Stimulated activated CD4-positive, alpha-beta T cell treated with anti-CD3 and anti-CD28 coated beads, Interleukin-4, amount 100 ng/mL, for 24 hours (primary cell): ENCODE data around the gene NUP210L.

Source experiments
- DNase-seq: peaks from one replicate; pipeline ENCODE4 v3.0.0-alpha.2; 2020

The NUP210L gene

DNA sequence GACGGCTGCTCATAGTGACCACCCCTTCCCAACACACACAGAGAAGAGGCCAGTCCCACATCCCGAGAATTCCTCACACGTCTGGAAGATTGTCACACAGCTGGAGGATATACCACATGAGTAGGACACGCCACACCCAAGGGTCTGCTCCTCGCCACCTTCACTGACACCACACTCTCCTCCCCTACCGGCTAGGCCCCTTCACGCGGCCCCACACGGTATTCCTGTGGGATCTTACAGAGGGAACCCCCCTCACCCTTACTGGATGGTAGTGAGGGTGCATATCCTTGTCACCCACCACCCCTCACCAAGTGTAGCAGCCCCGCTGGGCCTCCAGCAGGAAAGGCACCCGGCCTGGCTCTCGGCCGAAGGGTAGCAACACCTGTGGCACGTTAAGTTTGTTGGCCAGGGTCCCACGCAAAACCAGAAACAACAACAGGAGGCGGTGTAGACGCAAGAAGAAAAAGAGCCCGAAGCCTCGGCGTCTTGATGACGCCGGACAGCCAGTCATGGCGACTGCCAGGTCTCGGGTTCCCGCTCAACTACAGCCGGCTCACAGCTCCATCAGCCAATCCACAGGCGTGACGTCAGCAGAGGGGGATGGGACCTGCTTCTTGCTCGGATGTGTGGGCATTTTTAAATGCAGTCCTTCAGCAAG lies at the start of gene NUP210L:
TSS of gene NUP210L (minus strand) at position 540 of the 658 bp plus-strand sequence.
- DNase-seq, result no peak

DNA sequence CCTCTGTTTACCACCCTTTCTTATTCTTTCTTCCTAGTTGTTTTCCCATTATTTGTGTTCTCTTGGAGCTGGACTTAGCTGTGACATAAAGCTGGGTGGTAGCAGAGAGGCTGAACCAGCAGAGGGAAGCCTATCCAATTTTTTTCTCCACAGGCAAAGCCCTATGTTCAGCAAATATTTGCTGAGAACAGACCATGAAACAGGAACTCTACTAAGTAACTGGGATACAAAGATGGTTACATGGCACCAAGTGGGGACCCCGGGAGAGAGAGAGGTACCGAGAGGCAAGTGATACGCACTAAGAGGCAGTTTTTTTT lies 44.6 kb upstream of the NUP210L start:
- DNase-seq, result no peak

DNA sequence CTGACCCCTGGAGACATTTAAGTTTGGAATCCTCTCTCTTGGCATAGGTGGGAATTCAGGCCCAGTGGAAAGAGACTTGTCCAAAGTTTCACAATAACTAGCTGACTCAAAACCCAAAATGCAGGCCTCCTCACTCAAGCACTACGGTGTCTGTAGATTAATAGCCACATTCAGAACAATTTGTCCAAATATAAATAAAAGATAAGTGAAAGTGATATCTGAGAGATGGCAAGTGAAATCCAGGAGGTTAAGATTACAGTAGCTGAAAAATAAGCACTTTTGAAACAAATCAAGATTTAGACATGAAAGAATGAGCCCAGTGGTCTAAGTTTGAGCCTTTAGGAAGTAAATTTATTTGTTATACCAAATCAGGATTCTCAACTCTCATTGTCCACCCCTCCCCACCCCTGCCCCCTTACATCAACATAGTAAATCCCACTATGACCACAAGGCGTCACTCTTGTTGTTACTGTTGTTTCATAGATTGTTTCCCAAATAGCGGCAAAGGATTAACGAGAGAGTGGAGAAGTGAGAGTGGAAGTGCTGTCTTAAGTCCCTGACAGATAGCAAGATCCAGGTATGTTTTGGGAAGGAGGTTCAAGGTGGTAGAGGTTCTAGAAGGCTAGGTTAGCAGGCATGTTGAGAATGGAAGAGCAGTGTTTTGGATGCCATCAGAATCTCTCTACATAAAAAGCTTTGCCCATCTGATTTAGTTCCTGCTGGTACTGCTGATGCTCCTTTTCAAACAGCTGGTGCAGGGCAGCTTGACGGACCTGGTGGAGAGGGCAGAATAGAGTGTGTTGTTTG lies 44.1 kb upstream of the NUP210L start:
- DNase-seq, result peak; percentile 52

DNA sequence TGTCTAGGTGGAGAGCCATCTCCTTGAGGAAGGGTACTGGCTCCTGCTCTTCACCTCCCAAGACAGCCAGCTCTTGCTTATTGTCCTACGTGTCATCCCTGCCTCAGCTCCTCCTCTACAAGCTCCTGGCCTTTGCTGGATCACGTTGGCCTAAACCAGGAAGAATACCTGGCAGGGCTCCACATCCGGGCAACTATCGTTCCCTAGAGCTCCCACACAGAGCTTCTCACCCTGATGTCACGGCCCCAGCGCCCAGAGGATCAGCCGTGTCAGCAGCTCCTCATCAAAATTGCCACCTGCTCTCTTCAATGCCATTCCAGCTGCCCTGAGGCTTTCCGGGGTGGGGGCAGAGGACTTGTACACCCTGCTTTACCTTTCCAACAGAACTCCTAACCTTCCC lies 38.9 kb upstream of the NUP210L start:
- no peak for DNase-seq

DNA sequence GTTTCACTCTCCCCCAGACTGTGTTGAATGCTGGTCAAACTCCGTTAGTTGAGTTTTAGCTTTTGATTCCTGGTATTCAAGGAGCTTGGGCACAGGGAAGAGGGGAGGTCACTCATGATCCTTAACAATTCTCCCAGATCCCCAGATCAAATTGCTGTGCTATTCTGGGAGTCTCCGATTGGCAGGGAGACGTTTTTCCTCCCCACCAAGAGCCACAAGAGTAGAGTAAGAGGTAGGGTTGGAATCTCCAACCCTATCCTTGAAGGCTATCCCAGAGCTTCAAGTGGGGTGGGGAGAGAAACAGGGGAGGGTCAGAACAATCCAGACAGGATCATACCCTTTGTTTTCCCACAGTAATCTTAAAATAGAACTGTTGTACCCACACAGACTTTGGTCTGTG lies 37.6 kb upstream of the NUP210L start:
- no peak for DNase-seq

DNA sequence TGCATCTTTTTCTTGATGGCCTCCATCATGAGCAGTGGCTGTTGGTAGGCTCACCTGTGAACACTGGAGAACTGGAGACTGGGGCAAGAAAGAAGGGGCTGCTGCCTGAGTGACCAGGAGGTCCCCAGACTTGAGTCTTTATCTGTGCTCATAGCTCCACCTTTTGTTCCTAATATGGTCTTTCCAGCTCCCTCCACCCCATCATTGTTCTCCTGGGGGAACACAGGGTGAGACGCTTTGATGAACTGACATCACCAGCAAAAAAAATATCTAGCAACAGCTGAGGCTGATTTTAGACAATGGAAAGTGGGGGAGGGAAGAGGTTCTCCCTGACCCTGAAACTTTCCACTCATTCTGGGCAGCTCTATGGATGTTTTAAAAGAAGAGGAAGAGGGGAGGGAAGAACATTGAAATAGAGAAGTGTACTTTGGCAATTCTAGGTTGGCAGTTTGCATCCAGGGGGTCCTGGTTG lies 37.2 kb upstream of the NUP210L start, which contains the start of gene TPM3:
TSS of gene TPM3 (minus strand) at position 111 of the 472 bp plus-strand sequence. CDS start at position 29, 82 bp downstream.
- DNase-seq, result no peak

DNA sequence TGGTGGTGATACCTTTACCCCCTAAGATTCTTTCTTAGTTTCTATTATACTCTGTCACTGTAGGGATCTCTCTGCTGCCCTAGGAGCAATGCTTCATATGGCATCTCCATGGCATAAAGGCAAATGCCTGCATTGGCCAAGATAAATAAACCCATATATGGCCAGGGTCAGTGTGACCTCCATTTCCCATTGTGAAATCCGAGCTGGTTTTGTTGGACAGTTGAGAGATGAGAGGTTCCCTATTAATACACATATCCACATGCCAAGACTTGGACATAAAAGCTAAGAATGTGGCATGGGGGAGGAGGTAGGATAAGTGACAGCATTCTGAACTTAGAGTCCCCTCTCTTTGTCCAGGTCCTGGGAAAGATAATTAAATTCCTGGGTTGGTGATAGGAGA lies 35.7 kb upstream of the NUP210L start:
- no peak for DNase-seq

DNA sequence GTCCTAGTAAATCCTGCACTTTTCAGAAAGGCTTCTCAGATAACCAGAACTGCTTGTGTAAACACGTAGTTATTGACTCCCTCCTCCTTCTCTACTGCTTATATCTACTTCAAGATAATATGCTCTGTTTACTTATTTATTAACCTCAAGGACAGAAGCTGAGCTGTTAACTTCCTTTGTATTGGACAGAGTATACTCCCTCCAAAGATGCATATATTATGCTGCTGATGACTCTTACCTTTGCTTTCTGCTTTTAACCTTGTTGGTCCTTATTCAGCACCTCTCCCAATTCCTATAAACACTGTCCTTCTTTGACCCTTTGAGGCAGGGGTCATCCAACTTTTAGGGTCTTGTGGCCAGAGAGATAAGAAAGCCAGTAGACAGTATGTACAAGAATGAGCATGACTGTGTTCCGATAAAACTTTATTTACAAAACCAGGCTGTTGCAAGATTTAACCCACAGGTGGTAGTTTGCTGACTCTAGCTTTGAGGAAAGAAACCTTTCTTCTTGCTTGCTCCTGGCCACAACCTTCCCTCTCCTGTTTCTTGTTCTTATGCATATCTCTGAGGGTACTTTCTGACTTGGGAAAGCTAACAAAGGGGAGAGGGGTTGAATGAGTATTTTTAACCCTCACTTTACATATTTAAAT lies 32.1 kb upstream of the NUP210L start:
- no peak for DNase-seq

DNA sequence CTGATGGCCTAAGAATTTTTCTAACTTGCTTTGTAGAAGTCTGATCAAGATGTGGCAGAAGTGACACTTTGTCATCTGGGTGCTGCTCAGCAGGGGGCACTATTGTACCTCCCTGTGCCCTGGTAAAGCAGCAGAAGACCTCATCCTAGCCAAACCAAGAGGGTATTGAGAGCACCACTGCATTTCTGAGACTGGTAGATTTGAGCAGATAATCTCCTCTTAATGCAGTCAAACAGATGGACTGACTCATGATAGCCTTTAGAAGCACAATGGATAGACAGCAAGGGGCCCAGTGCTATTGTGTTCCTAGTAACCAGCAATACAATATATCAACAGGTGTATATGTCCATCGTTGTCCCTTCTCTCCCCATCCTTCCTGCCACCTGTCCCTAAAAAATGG lies 31.3 kb upstream of the NUP210L start:
- peak; percentile 76 for DNase-seq

DNA sequence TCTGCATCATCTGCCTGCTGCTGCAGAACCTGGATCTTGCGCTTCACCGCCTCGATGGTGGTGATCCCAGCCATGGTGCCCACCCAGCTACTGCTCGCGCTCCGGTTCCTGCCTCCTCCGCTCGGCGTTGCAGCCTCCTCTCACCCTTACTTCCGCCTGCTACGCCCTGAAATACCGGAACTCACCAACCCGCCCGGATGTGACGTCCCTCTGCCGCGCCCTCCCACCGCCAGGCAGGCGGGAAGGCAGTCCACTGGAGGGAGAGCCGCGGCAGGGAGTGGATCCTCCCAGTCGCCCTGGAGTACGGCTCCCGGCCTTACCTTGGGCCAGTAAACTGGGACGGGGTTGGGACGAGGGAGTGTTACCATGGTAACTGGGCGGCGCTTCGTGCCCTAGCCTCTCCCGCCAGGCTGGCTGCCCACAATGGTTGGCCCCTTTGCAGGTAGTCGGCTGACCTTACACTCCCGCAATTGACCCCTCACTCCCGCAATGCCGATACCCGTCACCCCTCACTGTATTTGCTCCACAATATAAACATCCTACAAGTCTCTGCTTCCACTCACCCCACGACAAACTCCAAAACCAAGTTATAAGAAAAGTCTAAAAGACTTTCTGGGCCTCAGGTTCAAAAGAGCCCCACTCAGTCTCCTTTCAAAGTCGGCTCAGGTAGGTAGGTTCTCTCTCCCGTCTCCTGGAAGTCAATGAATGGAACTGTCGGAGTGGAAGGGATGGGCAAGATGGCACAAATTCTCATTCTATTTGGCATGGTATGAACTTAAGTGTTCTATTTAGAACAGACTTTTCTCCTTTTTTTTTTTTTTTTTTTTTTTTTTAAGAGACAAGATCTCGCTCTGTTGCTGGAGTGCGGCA lies 28.4 kb upstream of the NUP210L start:
- peak; percentile 95 for DNase-seq

DNA sequence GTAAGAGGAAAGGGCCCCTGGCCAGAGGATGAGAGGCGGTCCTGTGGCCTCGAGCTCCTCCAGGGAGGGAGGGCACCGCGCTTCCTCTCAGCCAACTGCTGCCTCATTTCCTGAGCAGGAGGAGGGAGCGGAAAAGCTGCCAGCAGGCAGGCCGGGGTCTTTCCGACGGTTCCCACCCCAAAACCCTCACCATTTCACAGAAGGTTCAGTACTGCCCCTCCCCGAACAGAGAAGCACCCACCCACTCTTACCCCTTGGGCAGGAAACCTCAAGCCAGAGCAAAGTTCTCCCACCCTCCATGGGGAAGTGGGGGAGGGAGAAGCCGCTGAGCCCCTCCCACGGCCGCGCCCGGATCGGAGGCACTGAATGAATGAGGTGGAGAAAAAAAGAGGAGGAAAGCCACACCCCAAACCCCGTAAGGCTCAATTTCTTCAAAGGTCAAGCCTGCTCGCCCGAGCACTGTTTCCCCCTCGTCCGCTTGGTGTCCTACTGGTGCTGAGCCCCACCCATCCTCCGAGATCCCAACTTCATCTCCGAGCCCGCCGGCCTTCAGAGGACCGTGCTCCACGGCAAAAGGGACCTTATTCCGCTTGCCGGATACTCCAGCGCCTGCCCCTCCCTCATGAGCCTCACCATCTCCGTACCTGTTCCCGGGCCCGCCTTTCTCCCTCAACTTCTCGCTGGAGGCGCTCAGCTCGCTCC lies 27.6 kb upstream of the NUP210L start:
- peak; percentile 81 for DNase-seq

DNA sequence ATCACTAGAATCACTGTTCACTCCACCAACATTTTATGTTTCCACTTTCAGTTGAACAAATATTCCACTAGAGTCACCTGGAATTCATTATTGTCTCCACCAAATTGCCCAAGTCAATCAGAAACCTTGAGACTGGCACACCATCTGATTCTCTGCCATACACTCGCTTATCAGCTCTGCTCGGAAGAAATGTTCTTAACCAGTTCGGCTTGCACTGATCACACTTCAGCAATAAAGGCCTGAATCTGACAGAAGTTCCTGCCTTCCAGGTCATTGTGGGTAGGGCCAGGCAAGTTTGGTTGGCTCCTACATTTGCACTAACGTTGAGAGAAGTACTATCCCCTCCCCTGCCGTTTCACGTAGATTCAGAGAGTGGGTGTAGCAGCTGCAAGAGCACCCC lies 27.1 kb upstream of the NUP210L start:
- no peak for DNase-seq

DNA sequence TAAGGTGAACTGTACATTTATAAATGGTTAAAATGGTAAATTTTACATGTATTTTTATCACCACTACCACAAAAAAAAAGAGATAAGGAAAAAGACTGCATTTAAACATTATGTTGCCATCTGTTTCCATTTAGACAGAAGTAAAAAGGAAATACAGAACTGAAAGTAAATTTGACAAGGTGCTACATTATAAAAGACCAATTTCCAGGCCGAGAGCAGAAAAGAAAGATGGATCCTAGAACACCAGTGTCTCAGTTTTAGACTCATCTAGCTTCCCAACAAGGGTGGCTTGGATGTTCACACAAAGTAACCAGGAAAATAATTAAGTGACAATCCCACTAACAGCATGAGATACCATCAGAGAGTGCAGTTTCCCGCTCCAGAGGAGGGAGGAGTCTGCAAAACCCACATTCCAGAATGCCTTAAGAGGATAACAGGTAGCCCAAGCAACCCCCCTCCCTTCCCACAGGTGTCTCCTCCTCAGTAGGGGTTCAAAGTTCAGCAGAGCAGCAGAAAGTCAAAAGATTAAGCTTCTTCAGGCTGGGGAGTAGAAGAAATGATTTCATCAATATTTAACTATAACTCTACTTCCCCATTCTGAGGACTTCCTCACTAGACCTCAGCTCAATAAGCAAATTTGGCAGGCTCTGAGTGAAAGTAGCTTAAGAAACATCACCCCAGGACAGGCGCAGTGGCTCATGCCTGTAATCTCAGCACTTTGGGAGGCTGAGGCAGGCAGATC lies 25.2 kb upstream of the NUP210L start:
- DNase-seq, result no peak

DNA sequence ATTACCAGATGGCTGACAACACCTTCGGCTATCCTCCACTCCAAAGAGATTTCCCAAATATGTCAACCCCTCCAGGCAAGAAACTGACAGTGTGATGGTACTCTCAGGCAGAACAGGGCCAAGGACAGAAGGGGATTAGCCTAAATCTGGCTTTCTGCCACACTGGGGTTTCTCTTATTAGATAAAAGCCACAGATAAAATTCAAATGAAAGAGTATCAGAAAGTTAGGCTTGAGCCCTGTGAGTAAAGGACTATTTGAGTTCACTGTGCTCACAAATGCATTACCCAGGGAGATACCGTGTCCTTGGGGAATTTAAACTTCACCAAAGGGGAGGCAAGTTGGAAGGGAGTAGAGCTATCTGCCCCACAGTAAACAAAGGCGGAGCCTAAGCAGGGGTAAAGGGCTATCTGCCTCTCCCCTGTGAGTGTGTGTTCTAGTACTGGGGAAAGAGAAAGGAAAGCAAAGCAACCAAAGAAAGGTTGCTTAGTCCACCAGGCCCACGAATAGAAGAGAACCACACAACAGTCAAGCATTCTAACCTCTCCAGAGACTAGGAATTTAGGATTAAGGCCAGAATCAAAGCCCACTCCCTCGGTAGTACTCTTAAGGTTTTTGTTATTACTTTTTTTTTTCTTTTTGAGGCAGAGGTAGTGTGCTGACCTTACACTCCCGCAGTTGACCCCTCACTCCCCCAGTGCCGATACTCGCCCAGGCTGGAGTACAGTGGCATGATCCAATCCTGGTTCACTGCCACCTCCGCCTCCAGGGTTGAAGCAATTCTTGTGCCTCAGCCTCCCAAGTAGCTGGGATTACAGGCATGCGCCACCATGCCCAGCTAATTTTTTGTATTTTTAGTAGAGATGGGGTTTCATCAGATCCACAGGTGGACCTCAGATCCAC lies 24.3 kb upstream of the NUP210L start:
- DNase-seq, result no peak

DNA sequence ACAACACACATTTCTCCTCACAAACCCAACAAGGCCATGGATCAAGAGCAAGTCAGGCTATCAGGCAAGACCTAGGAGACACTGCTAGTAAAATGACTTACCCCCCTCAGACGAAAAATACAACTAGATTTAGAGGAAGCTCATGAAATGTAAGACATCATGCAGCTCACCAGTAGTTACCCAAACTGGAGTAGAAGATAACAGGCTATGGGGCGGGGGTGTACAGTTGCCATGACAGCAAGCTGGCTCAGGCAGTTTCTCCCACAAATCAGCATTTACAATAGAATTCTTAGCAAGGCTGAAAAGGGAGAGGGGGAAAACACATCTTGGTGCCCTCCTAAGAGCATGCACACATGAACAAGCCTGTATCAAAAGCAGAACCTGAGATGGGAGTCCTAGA lies 23.1 kb upstream of the NUP210L start:
- peak; percentile 23 for DNase-seq

DNA sequence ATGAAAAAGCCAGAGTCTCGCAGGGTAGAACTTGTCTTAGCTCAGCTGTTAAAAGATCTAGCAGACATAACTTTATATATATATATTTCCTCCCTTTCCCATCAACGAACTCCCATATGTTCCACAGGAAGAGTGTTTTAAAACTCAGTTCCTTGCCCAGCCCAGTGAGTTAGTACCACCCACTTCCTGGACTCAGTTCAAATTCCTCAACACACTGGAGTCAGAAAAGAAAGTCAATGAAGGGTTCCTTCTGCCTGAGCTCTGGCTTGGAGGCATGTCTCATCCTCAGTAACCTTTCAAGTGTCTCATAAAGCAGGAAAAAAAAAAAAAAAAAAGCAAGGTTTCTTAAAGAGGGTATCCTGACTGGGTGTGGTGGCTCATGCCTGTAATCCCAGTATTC lies 21.5 kb upstream of the NUP210L start:
- DNase-seq, result no peak

DNA sequence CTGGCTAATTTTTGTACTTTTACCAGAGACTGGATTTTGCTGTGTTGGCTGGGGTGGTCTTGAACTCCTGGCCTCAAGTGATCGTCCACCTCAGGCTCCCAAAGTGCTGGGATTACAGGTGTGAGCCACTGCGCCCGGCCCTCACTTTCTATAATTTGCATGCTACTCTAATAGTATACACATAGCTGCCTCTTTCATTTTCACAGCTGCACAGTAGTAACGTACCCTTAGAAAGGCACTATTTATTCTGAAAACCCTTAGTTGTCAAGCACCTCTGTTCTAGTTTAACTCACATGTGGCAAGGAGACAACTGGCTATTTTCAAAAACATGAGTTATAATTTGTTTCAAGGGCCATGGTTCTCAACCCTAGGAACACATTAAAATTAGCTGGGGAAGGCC lies 19.8 kb upstream of the NUP210L start:
- DNase-seq, result no peak

DNA sequence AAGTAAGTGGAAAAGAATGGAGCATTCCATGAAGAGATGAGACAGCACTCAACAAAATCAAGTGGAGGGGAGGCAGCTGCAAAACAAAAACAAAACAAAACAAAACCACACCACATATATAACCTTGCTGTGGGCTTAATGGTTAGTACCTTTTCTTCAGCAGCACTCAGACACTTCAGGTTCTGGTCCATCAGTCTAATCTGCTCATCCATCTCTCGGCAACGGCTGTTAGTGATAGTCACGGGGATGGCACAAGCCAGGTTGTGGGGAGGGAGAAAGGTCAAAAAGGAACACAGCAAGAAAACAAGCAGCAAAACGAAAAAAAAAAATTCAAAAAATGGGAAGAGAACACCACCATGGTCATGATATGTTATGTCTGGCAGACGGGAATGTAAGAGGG lies 17.0 kb upstream of the NUP210L start:
- DNase-seq, result no peak

DNA sequence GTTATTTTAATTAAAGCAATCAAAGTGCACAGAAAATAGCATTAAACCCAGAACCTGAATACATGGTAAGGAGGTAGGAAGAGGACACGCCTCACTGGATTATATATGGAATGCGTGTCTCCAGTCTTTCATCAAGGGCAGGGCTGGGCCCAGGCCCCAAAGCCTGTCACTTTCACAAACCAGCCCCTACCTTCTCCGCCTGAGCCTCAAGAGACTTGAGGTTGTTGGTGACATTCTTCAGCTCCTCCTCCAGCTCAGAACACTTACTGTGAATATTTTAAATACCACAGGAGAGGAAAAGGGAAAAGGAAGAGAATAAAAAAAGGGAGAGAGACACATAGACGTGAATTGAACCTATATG lies 16.3 kb upstream of the NUP210L start:
- DNase-seq, result no peak

DNA sequence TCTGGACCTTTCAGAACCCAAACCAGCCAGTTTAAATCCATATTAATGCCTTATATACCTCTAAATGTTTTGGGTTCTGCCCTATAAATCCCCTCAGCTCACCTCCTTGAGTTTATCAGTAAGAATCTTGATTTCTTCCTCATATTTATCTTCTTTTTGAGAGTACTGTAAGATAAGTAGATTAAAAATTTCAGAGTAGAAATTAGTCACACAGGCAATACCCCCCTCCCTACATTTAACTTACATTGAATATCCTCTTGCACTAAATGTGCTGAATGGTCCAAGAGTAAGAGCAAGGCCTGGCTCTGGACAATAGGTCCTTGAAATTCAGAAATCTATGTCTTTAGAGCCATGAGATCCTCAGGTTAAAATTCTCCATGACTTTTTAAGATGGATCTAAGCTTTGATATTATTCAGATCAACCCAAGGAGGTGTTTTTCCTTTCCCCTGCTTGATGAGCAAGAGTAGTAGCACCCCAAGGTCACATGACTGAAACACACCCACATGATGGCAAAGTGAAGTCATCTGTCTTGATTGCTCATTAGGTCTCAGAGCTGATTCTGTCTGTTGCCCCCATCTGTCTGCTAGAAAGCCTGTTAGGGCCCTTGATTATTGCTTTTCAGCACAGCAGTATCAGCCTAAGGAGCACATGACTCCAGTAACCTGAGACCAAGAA lies 15.8 kb upstream of the NUP210L start:
- DNase-seq, result peak; percentile 80
